Mesendoderm (in vitro differentiated cells): ENCODE measurements around the gene ANLN.

ENCODE experiments used
- DNase-seq: peaks from one replicate; pipeline ENCODE4 v3.0.0; 2013
- H2AK5ac ChIP-seq: 2 replicates; pipeline ENCODE4 v1.6.1; 2013; ENCODE audit warnings: low read length, inconsistent platforms
- H2BK120ac ChIP-seq: 2 replicates; pipeline ENCODE4 v1.6.1; 2013; ENCODE audit warnings: low read depth, mild to moderate bottlenecking, low read length, moderate library complexity, mixed read lengths
- H2BK15ac ChIP-seq: replicated peaks from 2 replicates; pipeline ENCODE4 v1.6.1; 2013; ENCODE audit warnings: low read depth, mild to moderate bottlenecking, moderate library complexity
- H2BK5ac ChIP-seq: 2 replicates; pipeline ENCODE4 v1.6.1; 2013; ENCODE audit warnings: low read length, inconsistent platforms
- H3K18ac ChIP-seq: 2 replicates; pipeline ENCODE4 v1.6.1; 2013; ENCODE audit warnings: mild to moderate bottlenecking, low read length, mixed read lengths
- H3K23ac ChIP-seq: one replicate; pipeline ENCODE4 v1.6.1; 2013; ENCODE audit warnings: low read length
- H3K27ac ChIP-seq: 2 replicates; pipeline ENCODE4 v1.5.1; 2013; ENCODE audit warnings: low read depth, mild to moderate bottlenecking, inconsistent platforms, low read length, moderate library complexity
- H3K27me3 ChIP-seq: 2 replicates; pipeline ENCODE4 v1.6.1; 2013; ENCODE audit warnings: low read length, control low read depth, mild to moderate bottlenecking, inconsistent platforms; ENCODE audit not compliant: insufficient read depth, poor library complexity
- H3K36me3 ChIP-seq: 2 replicates; pipeline ENCODE4 v1.6.1; 2013; ENCODE audit warnings: low read length, inconsistent platforms; ENCODE audit not compliant: control insufficient read depth, insufficient read depth
- H3K4ac ChIP-seq: one replicate; pipeline ENCODE4 v1.6.1; 2013; ENCODE audit warnings: low read depth, mild to moderate bottlenecking, low read length, moderate library complexity
- H3K4me1 ChIP-seq: 2 replicates; pipeline ENCODE4 v1.6.1; 2013; ENCODE audit warnings: low read depth, low read length, inconsistent platforms; ENCODE audit not compliant: control insufficient read depth
- H3K4me2 ChIP-seq: 2 replicates; pipeline ENCODE4 v1.6.1; 2013; ENCODE audit warnings: low read length
- H3K4me3 ChIP-seq: 2 replicates; pipeline ENCODE4 v1.5.1; 2013; ENCODE audit warnings: mild to moderate bottlenecking, low read length
- H3K56ac ChIP-seq: one replicate; pipeline ENCODE4 v1.6.1; 2013; ENCODE audit warnings: low read length
- H3K79me1 ChIP-seq: 2 replicates; pipeline ENCODE4 v1.6.1; 2013; ENCODE audit warnings: low read length, inconsistent platforms
- H3K79me2 ChIP-seq: 2 replicates; pipeline ENCODE4 v1.6.1; 2013; ENCODE audit warnings: mild to moderate bottlenecking, low read length; ENCODE audit not compliant: control insufficient read depth, insufficient read depth
- H3K9ac ChIP-seq: 2 replicates; pipeline ENCODE4 v1.6.1; 2013; ENCODE audit warnings: low read length, inconsistent platforms
- H4K5ac ChIP-seq: one replicate; pipeline ENCODE4 v1.6.1; 2013; ENCODE audit warnings: low read length
- H4K8ac ChIP-seq: one replicate; pipeline ENCODE4 v1.6.1; 2013; ENCODE audit warnings: low read depth, mild to moderate bottlenecking, control low read depth, low read length, moderate library complexity
- WGBS: extraction: QIAGEN DNeasy Blood & Tissue Kit; methylation state at CpG from one replicate; pipeline ENCODE4 v1.1.7; 2013; ENCODE audit warnings: low lambda C conversion rate, missing lambda C conversion rate; ENCODE audit not compliant: insufficient coverage; ENCODE audit errors: extremely low coverage; 5-methylcytosine and 5-hydroxymethylcytosine counted together

ANLN gene

GRCh38 chr7:36390199-36391090, 783 bp downstream of the ANLN start:
- DNase-seq = peak; percentile 95
- H3K4ac ChIP-seq = no peak overlapping the region
- peak overlapping the region; percentile 28 for H4K8ac ChIP-seq
- peaks cover 39% of the 10 kb centered on the region for H3K79me2 ChIP-seq
- no peak overlapping the region for H2AK5ac ChIP-seq
- H3K18ac ChIP-seq = peak overlapping the region; percentile 77
- WGBS = no CpG with 5 or more reads among the region's 26 CpGs
- peak overlapping the region; percentile 96 for H3K27ac ChIP-seq
- H3K23ac ChIP-seq = no peak overlapping the region
- H3K56ac ChIP-seq = peak overlapping the region; percentile 97
- H2BK5ac ChIP-seq = no peak overlapping the region
- H2BK15ac ChIP-seq = no peak overlapping the region
- H3K4me3 ChIP-seq = peak overlapping the region; percentile 86
- peak overlapping the region; percentile 37 for H3K4me2 ChIP-seq
- H3K79me1 ChIP-seq = peaks cover 2% of the 10 kb centered on the region
- H2BK120ac ChIP-seq = no peak overlapping the region
- H3K4me1 ChIP-seq = no peaks in the 10 kb centered on the region
- H3K27me3 ChIP-seq = no peaks in the 10 kb centered on the region
- H4K5ac ChIP-seq = no peak overlapping the region
- peak overlapping the region; percentile 97 for H3K9ac ChIP-seq
- H3K36me3 ChIP-seq = no peaks in the 10 kb centered on the region

GRCh38 chr7:36391436-36392198, 2.0 kb downstream of the ANLN start:
- Histone ChIP-seq H3K4ac (no peak overlapping the region), H2BK15ac (no peak overlapping the region), H3K9ac (peak overlapping the region; percentile 28), H3K18ac (no peak overlapping the region), H2BK5ac (no peak overlapping the region), H3K4me3 (no peak overlapping the region), H2BK120ac (no peak overlapping the region), H3K23ac (no peak overlapping the region), H2AK5ac (no peak overlapping the region), H3K79me1 (peaks cover 5% of the 10 kb centered on the region), H4K5ac (no peak overlapping the region), H3K4me2 (peak overlapping the region; percentile 9), H3K56ac (no peak overlapping the region), H3K4me1 (no peaks in the 10 kb centered on the region), H3K79me2 (peaks cover 43% of the 10 kb centered on the region), H3K27ac (no peak overlapping the region), H4K8ac (no peak overlapping the region), H3K36me3 (peaks cover under 1% of the 10 kb centered on the region), H3K27me3 (no peaks in the 10 kb centered on the region)
- no CpG with 5 or more reads among the region's 10 CpGs for WGBS
- DNase-seq = no peak

DNA sequence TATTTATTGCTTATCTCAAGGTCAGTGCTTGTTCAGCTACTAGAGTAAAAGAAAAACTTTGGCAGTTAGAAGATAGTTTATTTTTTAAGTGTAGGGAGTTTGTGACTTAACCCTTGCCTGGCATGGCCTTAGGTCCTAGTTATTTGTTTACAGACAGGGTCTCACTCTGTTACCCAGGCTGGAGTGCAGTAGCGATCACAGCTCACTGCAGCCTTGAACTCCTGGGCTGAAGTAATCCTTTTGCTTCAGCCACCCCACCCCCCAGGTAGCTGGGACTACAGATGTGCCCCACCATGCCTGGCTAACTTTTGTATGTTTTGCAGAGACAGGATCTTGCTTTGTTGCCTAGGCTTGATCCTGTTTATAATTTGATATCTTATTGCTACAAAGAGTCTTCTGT, 4.2 kb downstream of the ANLN start:
- Histone ChIP-seq H2BK5ac (no peak overlapping the region), H3K79me2 (peaks cover 43% of the 10 kb centered on the region), H4K5ac (no peak overlapping the region), H3K18ac (no peak overlapping the region), H3K9ac (no peak overlapping the region), H3K27ac (no peak overlapping the region), H3K23ac (no peak overlapping the region), H2AK5ac (no peak overlapping the region), H3K56ac (no peak overlapping the region), H2BK120ac (no peak overlapping the region), H3K36me3 (peaks cover 3% of the 10 kb centered on the region), H2BK15ac (no peak overlapping the region), H3K4me2 (no peak overlapping the region), H3K4ac (no peak overlapping the region), H4K8ac (no peak overlapping the region), H3K4me1 (no peaks in the 10 kb centered on the region), H3K4me3 (no peak overlapping the region), H3K79me1 (peaks cover 7% of the 10 kb centered on the region), H3K27me3 (no peaks in the 10 kb centered on the region)
- no CpG with 5 or more reads among the region's 1 CpG for WGBS
- no peak for DNase-seq

GRCh38 chr7:36395171-36395894, 5.7 kb downstream of the ANLN start:
- H3K4me3 ChIP-seq = no peak overlapping the region
- no peak overlapping the region for H4K8ac ChIP-seq
- no peaks in the 10 kb centered on the region for H3K4me1 ChIP-seq
- no peak overlapping the region for H3K4ac ChIP-seq
- no peak overlapping the region for H3K4me2 ChIP-seq
- H3K27ac ChIP-seq = no peak overlapping the region
- H2AK5ac ChIP-seq = no peak overlapping the region
- no peak overlapping the region for H2BK5ac ChIP-seq
- H3K36me3 ChIP-seq = peaks cover 5% of the 10 kb centered on the region
- no CpG with 5 or more reads among the region's 1 CpG for WGBS
- H3K27me3 ChIP-seq = no peaks in the 10 kb centered on the region
- H3K79me1 ChIP-seq = peaks cover 7% of the 10 kb centered on the region
- no peak overlapping the region for H2BK120ac ChIP-seq
- H3K56ac ChIP-seq = no peak overlapping the region
- H2BK15ac ChIP-seq = no peak overlapping the region
- DNase-seq = no peak
- H3K23ac ChIP-seq = no peak overlapping the region
- no peak overlapping the region for H3K18ac ChIP-seq
- H3K9ac ChIP-seq = no peak overlapping the region
- no peak overlapping the region for H4K5ac ChIP-seq
- H3K79me2 ChIP-seq = peaks cover 42% of the 10 kb centered on the region

DNA sequence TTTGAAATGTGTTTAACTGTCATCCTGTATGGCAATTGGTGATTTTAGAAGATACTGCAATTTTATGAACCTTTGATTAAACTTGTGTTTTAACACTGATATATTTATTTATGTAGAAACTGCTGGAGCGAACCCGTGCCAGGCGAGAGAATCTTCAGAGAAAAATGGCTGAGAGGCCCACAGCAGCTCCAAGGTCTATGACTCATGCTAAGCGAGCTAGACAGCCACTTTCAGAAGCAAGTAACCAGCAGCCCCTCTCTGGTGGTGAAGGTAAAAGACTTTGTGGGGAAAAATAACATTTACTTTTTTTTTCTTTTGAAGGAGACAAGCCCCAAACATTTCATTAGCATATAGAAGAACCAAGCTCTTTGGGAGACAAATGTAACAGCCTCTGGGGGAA, 6.5 kb downstream of the ANLN start:
- Histone ChIP-seq H3K27me3 (no peaks in the 10 kb centered on the region), H3K56ac (no peak overlapping the region), H2BK120ac (no peak overlapping the region), H4K8ac (no peak overlapping the region), H3K4me2 (no peak overlapping the region), H4K5ac (no peak overlapping the region), H3K9ac (no peak overlapping the region), H3K4ac (no peak overlapping the region), H3K4me1 (no peaks in the 10 kb centered on the region), H3K79me1 (peaks cover 7% of the 10 kb centered on the region), H3K27ac (no peak overlapping the region), H3K79me2 (peaks cover 35% of the 10 kb centered on the region), H3K4me3 (no peak overlapping the region), H3K18ac (no peak overlapping the region), H2AK5ac (no peak overlapping the region), H2BK15ac (no peak overlapping the region), H2BK5ac (no peak overlapping the region), H3K23ac (no peak overlapping the region), H3K36me3 (peaks cover 5% of the 10 kb centered on the region)
- peak; percentile 27 for DNase-seq
- no CpG with 5 or more reads among the region's 4 CpGs for WGBS
